ENCODE data around the gene CAMK1. TPM values are rescaled to one million over a fixed set of nuclear protein-coding genes. Genes with fewer than 3 reads are reported as not detected.
A peak's percentile ranks its signal among the peaks of the same experiment; 100 is the strongest.

The CAMK1 gene
- total RNA-seq, 4 donors from 2014 or later = 54.5 to 81.3 (median 69.7) TPM

- ATAC-seq = no peak
- WGBS, 2 donors (ENCODE audit: low coverage in 1 of 2) = no CpG with 5 or more reads among the region's 1 CpG
- Histone ChIP-seq H3K4me1 (no peaks in the 10 kb centered on the region), H3K27me3 (no peaks in the 10 kb centered on the region), H3K36me3 (peaks cover 0 to 100% of the 10 kb centered on the region in 2 donors), H3K9me3 (no peaks in the 10 kb centered on the region), H3K4me3 (no peak overlapping the region), H3K27ac (no peak overlapping the region)
- no peak for TF ChIP-seq CTCF (IDR thresholded peaks at IDR 0.05)
- no peak for TF ChIP-seq POLR2A (IDR thresholded peaks at IDR 0.05)
- no peak for TF ChIP-seq EP300 (IDR thresholded peaks at IDR 0.05)
- TF ChIP-seq POLR2AphosphoS5 (IDR thresholded peaks at IDR 0.05) = no peak
Observed at GRCh38 chr3:9742560-9742959, 27.2 kb downstream of the CAMK1 start.

- 92% methylated on average over 3 to 4 of the region's 15 CpGs for WGBS, 2 donors (ENCODE audit: low coverage in 1 of 2)
Observed at GRCh38 chr3:9739181-9739580, 30.6 kb downstream of the CAMK1 start.

GRCh38 chr3:9736831-9737230 lies 32.9 kb downstream of the CAMK1 start:
- TF ChIP-seq EP300 (IDR thresholded peaks at IDR 0.05) (no peak), POLR2A (IDR thresholded peaks at IDR 0.05) (no peak), POLR2AphosphoS5 (IDR thresholded peaks at IDR 0.05) (no peak), CTCF (IDR thresholded peaks at IDR 0.05) (no peak)
- H3K27ac ChIP-seq = no peak overlapping the region
- H3K27me3 ChIP-seq = no peaks in the 10 kb centered on the region
- H3K36me3 ChIP-seq = peaks cover 0 to 79% of the 10 kb centered on the region in 2 donors
- peaks cover 3 to 38% (median 14%) of the 10 kb centered on the region in 3 donors for H3K4me1 ChIP-seq
- no peak overlapping the region for H3K4me3 ChIP-seq
- WGBS, 2 donors (ENCODE audit: low coverage in 1 of 2) = 57 to 67% methylated on average over 1 of the region's 2 CpGs
- no peaks in the 10 kb centered on the region for H3K9me3 ChIP-seq
- ATAC-seq = no peak

More at GRCh38 chr3:9739181-9739580, 30.6 kb downstream of the CAMK1 start:
- no peaks in the 10 kb centered on the region for H3K9me3 ChIP-seq
- no peak overlapping the region for H3K4me3 ChIP-seq
- ATAC-seq = no peak
- H3K4me1 ChIP-seq = peaks cover 0 to 16% (median 0%) of the 10 kb centered on the region in 3 donors
- H3K27ac ChIP-seq = no peak overlapping the region
- H3K36me3 ChIP-seq = peaks cover 0 to 100% of the 10 kb centered on the region in 2 donors
- no peak for TF ChIP-seq CTCF (IDR thresholded peaks at IDR 0.05)
- TF ChIP-seq POLR2AphosphoS5 (IDR thresholded peaks at IDR 0.05) = no peak
- TF ChIP-seq POLR2A (IDR thresholded peaks at IDR 0.05) = no peak
- TF ChIP-seq EP300 (IDR thresholded peaks at IDR 0.05) = no peak
- no peaks in the 10 kb centered on the region for H3K27me3 ChIP-seq

GRCh38 chr3:9732740-9733115 lies 37.0 kb downstream of the CAMK1 start:
- Histone ChIP-seq H3K4me3 (peak overlapping the region; percentile 87 to 93), H3K4me1 (peaks cover 3 to 50% (median 14%) of the 10 kb centered on the region in 3 donors), H3K36me3 (peaks cover 0 to 38% of the 10 kb centered on the region in 2 donors), H3K27ac (peak overlapping the region in 2 of 4 donors; percentile 96 to 98), H3K27me3 (no peaks in the 10 kb centered on the region), H3K9me3 (no peaks in the 10 kb centered on the region)
- TF ChIP-seq POLR2AphosphoS5 (IDR thresholded peaks at IDR 0.05) (no peak), CTCF (IDR thresholded peaks at IDR 0.05) (no peak), POLR2A (IDR thresholded peaks at IDR 0.05) (no peak), EP300 (IDR thresholded peaks at IDR 0.05) (no peak)
- ATAC-seq = no peak
- WGBS, 2 donors (ENCODE audit: low coverage in 1 of 2) = no CpG with 5 or more reads among the region's 7 CpGs

GRCh38 chr3:9732080-9732739 lies 37.5 kb downstream of the CAMK1 start:
- no peak for ATAC-seq
- no peak for TF ChIP-seq CTCF (IDR thresholded peaks at IDR 0.05)
- H3K36me3 ChIP-seq = peaks cover 0 to 33% of the 10 kb centered on the region in 2 donors
- peak overlapping the region; percentile 82 to 99 (median 97) for H3K27ac ChIP-seq
- 0% methylated on average over 2 to 5 of the region's 41 CpGs for WGBS, 2 donors (ENCODE audit: low coverage in 1 of 2)
- no peaks in the 10 kb centered on the region for H3K27me3 ChIP-seq
- peak overlapping the region; percentile 87 to 93 for H3K4me3 ChIP-seq
- no peaks in the 10 kb centered on the region for H3K9me3 ChIP-seq
- H3K4me1 ChIP-seq = peaks cover 3 to 50% (median 14%) of the 10 kb centered on the region in 3 donors
